Measurements from ENCODE around the gene CYB5R4. TPM values are rescaled to one million over a fixed set of nuclear protein-coding genes. Genes with fewer than 3 reads are reported as not detected.

The CYB5R4 gene
- total RNA-seq, 1 experiment from 2014 or later, result 17.5 TPM

DNA sequence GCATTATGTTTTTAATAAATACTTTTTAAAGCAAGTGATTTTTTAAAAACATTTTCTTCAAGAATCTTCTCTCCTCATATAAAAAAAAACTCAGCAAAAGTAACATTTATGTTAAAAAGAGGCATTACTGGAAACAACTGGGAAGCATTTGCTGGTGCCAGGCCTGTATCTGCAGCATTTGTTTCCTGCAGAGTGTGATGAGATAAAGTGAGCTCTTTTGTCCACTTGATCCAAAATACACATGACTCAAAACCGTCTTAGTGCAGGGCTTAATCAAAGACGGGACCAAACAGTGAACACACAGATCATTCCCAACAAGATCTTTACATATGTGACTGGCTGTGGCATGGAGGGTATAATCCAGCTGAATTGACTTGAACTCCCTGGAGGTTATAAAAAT is 34.7 kb upstream of the CYB5R4 start:
- no peaks in the 10 kb centered on the region; the same call in 1 of the 2 replicates for H3K27me3 Mint-ChIP-seq (ENCODE audit: low read depth)
- no peak for DNase-seq

More for the DNA sequence above, 34.7 kb upstream of the CYB5R4 start:
- Histone ChIP-seq H3K4ac (ENCODE audit: low read depth, low read length) (no peak overlapping the region), H3K23ac (ENCODE audit: insufficient read length, low read depth, low read length) (no peak overlapping the region), H4K8ac (replicated peaks; ENCODE audit: insufficient read length, low read depth, low read length) (no peak overlapping the region), H3K27ac (ENCODE audit: insufficient read length, low read depth, low read length) (no peak overlapping the region), H4K5ac (ENCODE audit: insufficient read length, low read depth, low read length) (no peak overlapping the region), H3K56ac (ENCODE audit: insufficient read length, low read depth, low read length) (no peak overlapping the region), H2BK5ac (ENCODE audit: insufficient read length, low read length) (no peak overlapping the region), H2AK5ac (ENCODE audit: insufficient read length, low read length) (no peak overlapping the region), H3T11ph (ENCODE audit: low read length) (no peak overlapping the region), H3K79me2 (ENCODE audit: insufficient read depth, low read length) (no peaks in the 10 kb centered on the region), H2BK120ac (ENCODE audit: low read depth, low read length, poor library complexity, severe bottlenecking) (no peak overlapping the region), H3K23me2 (ENCODE audit: insufficient read length, low read depth, low read length, poor library complexity, severe bottlenecking) (no peaks in the 10 kb centered on the region), H3K27me3 (ENCODE audit: insufficient read depth, low read length) (no peaks in the 10 kb centered on the region), H3K18ac (ENCODE audit: insufficient read length, low read depth, low read length) (no peak overlapping the region), H3K4me1 (ENCODE audit: insufficient read depth, low read length) (peaks cover 3% of the 10 kb centered on the region; the same call in 1 of the 2 replicates), H2BK20ac (ENCODE audit: low read depth, low read length, poor library complexity, severe bottlenecking) (no peak overlapping the region), H3K14ac (ENCODE audit: insufficient read depth, low read length) (no peak overlapping the region), H4K91ac (ENCODE audit: insufficient read length, low read depth, low read length) (no peak overlapping the region), H4K20me1 (ENCODE audit: control insufficient read depth, insufficient read depth, insufficient read length) (no peaks in the 10 kb centered on the region), H2AFZ (ENCODE audit: low read length) (no peak overlapping the region), H2BK12ac (ENCODE audit: insufficient read length, low read depth, low read length) (no peak overlapping the region), H3K4me2 (ENCODE audit: insufficient read depth, insufficient read length, low read length) (no peak overlapping the region), H2BK15ac (ENCODE audit: low read depth, low read length) (no peak overlapping the region), H3K9me3 (ENCODE audit: control insufficient read depth, low read depth, low read length) (no peaks in the 10 kb centered on the region), H3K79me1 (ENCODE audit: insufficient read depth, low read depth, low read length, poor library complexity, severe bottlenecking) (no peaks in the 10 kb centered on the region), H3K9ac (ENCODE audit: extremely low read depth, insufficient read length, low read length) (no peak overlapping the region)
- no CpG with 5 or more reads among the region's 2 CpGs for WGBS (ENCODE audit: extremely low coverage, insufficient read length, low lambda C conversion rate)
- Mint-ChIP-seq H3K27ac (no peak overlapping the region), H3K4me3 (no peak overlapping the region), H3K9me3 (no peaks in the 10 kb centered on the region), H3K4me1 (peaks cover 13 to 23% of the 10 kb centered on the region in 2 experiments), H3K36me3 (ENCODE audit: insufficient read depth in 1 of 3, low read depth in 3 of 3) (no peaks in the 10 kb centered on the region; a peak in 1 of 7 replicates)
- TF ChIP-seq CTCF (conservative IDR thresholded peaks at IDR 0.05), result no peak

Data from H9 (cell line).